Measurements from ENCODE around the gene UBQLN1. TPM values are rescaled to one million over a fixed set of nuclear protein-coding genes. Genes with fewer than 3 reads are reported as not detected.
A peak's percentile ranks its signal among the peaks of the same experiment; 100 is the strongest.

The UBQLN1 gene
- total RNA-seq, 2 experiments from 2014 or later, result 178 to 185 TPM

DNA sequence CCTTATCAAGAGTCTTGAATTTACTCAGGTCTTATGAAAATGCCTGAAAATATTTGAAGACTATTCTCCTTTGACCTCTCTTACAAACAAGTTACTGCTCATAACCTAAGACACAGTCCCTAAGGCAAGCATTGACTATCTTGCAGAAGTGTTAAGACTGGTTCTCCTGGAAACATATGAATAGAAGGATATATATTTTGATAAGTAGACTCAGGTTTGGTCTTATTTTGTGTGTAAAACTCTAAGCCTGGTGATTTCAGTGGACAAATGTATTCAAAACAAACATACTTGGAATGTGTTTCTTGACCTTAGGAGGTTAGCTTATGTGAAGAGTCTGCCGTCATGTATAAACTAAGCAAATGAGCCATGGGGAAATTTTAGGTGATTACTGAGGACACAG, 7.5 kb upstream of the UBQLN1 start:
- no peaks in the 10 kb centered on the region for H3K4me1 Mint-ChIP-seq (ENCODE audit: low read depth)
- no peaks in the 10 kb centered on the region for H3K36me3 ChIP-seq (ENCODE audit: insufficient read depth, low read length)
- no peak overlapping the region for H3K27ac ChIP-seq (ENCODE audit: low read depth in 1 of 2, low read length in 2 of 2)
- intact Hi-C loops (cut with DNase I, micrococcal nuclease), result no loop called here
- no peaks in the 10 kb centered on the region for H3K27me3 Mint-ChIP-seq
- POLR2A ChIA-PET, result no interaction called here
- CTCF ChIA-PET, result no interaction called here
- no peak overlapping the region for H3K4me3 Mint-ChIP-seq
- ATAC-seq (ENCODE audit: poor library complexity), result no peak
- TF ChIP-seq, protein P1, sequence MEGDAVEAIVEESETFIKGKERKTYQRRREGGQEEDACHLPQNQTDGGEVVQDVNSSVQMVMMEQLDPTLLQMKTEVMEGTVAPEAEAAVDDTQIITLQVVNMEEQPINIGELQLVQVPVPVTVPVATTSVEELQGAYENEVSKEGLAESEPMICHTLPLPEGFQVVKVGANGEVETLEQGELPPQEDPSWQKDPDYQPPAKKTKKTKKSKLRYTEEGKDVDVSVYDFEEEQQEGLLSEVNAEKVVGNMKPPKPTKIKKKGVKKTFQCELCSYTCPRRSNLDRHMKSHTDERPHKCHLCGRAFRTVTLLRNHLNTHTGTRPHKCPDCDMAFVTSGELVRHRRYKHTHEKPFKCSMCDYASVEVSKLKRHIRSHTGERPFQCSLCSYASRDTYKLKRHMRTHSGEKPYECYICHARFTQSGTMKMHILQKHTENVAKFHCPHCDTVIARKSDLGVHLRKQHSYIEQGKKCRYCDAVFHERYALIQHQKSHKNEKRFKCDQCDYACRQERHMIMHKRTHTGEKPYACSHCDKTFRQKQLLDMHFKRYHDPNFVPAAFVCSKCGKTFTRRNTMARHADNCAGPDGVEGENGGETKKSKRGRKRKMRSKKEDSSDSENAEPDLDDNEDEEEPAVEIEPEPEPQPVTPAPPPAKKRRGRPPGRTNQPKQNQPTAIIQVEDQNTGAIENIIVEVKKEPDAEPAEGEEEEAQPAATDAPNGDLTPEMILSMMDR (IDR thresholded peaks at IDR 0.05), result no peak
- no peak overlapping the region for H3K4me3 ChIP-seq (ENCODE audit: low read length)
- no peaks in the 10 kb centered on the region for H3K9me3 ChIP-seq (ENCODE audit: control insufficient read depth in 1 of 2, insufficient read depth in 1 of 2, low read length in 2 of 2)
- no peaks in the 10 kb centered on the region for H3K36me3 Mint-ChIP-seq (ENCODE audit: low read depth)
- H3K4me1 ChIP-seq (ENCODE audit: insufficient read depth, low read length), result no peaks in the 10 kb centered on the region
- no peaks in the 10 kb centered on the region for H3K27me3 ChIP-seq (ENCODE audit: control insufficient read depth in 1 of 2, insufficient read depth in 2 of 2, low read length in 2 of 2)
- DNase-seq, result no peak
- H3K27ac Mint-ChIP-seq, result no peak overlapping the region
- no peaks in the 10 kb centered on the region for H3K9me3 Mint-ChIP-seq

DNA sequence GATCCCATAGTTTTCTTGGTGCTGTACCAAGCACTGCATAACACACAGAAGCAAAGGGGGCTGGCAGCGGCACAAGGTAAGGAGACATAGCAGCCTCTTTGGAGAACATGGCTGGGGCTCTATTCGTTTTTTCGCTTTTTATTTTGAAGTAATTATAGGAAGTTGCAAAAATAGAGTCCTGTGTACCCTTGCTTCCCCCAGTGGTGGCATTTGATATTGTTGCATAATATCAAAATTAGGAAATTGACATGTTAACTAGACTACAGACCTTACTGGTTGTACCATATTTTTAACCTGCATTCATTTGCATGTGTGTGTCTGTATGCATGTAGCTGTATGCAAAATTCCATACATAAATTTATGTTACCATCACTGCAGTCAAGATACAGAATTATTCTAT, 6.6 kb upstream of the UBQLN1 start:
- H3K36me3 ChIP-seq (ENCODE audit: insufficient read depth, low read length), result no peaks in the 10 kb centered on the region
- H3K4me3 Mint-ChIP-seq, result no peak overlapping the region
- CTCF ChIA-PET, result no interaction called here
- H3K9me3 Mint-ChIP-seq, result no peaks in the 10 kb centered on the region
- H3K4me1 Mint-ChIP-seq (ENCODE audit: low read depth), result peaks cover 4% of the 10 kb centered on the region
- no peak overlapping the region for H3K27ac ChIP-seq (ENCODE audit: low read depth in 1 of 2, low read length in 2 of 2)
- POLR2A ChIA-PET, result no interaction called here
- H3K36me3 Mint-ChIP-seq (ENCODE audit: low read depth), result no peaks in the 10 kb centered on the region
- no peaks in the 10 kb centered on the region for H3K9me3 ChIP-seq (ENCODE audit: control insufficient read depth in 1 of 2, insufficient read depth in 1 of 2, low read length in 2 of 2)
- TF ChIP-seq, protein P1 (IDR thresholded peaks at IDR 0.05), result peak; percentile 53
- DNase-seq, result peak in 3 of 14 experiments; percentile 19 to 42 (median 40)
- intact Hi-C loops (cut with DNase I, micrococcal nuclease), result loop anchor here in 1 of 2 experiments (5.0 kb wide), 1 partner anchor 67 kb away; no protein-coding TSS in a partner anchor
- no peaks in the 10 kb centered on the region for H3K4me1 ChIP-seq (ENCODE audit: insufficient read depth, low read length)
- no peak overlapping the region for H3K27ac Mint-ChIP-seq
- ATAC-seq (ENCODE audit: poor library complexity), result peak; percentile 49
- no peaks in the 10 kb centered on the region for H3K27me3 Mint-ChIP-seq
- no peak overlapping the region for H3K4me3 ChIP-seq (ENCODE audit: low read length)
- H3K27me3 ChIP-seq (ENCODE audit: control insufficient read depth in 1 of 2, insufficient read depth in 2 of 2, low read length in 2 of 2), result no peaks in the 10 kb centered on the region

DNA sequence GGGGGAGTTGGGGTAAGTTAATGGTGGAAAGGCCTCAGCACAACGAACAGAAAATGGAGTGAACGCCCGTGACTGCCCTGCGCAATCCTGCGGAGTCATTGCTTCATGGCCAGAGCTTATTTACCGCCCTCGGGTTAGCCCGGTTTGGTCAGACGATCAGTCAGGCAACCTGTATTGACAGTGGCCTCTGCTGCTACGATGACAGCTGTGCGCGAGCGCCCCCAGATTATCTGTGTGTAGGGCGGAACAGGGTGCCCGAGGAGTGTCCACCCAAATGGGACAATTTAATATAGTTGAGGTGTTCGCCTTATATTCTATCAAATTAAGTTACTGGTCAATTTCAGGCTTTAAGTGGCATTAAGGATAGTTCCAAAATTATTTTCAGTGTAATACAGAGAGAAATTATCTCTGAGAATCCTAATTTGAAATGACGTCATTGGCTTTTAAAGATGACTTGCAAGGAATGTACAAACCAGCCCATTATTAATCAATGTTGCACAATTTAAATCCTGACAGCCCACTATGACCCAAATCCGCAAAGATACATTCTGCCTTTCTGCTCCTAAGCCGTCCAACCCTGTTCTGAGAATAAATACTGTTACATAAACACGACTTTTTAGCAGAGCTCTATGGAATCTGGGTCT, 879 bp upstream of the UBQLN1 start:
- Mint-ChIP-seq H3K36me3 (ENCODE audit: low read depth) (peaks cover 32% of the 10 kb centered on the region), H3K4me1 (ENCODE audit: low read depth) (peaks cover 46% of the 10 kb centered on the region), H3K9me3 (no peaks in the 10 kb centered on the region), H3K27me3 (no peaks in the 10 kb centered on the region), H3K4me3 (peak overlapping the region; percentile 90), H3K27ac (peak overlapping the region; percentile 94)
- POLR2A ChIA-PET, result interaction anchor here (0.6 to 3.5 kb wide), 27 partner anchors 7 to 587 kb away, joined by 3 to 61 read pairs (median 6); partner anchors contain the start of genes HNRNPK, IDNK, KIF27 and RMI1
- DNase-seq (peak in 13 of 14 experiments; percentile 7 to 81 (median 41)), ATAC-seq (ENCODE audit: poor library complexity) (no peak)
- Histone ChIP-seq H3K4me1 (ENCODE audit: insufficient read depth, low read length) (peaks cover 14% of the 10 kb centered on the region), H3K9me3 (ENCODE audit: control insufficient read depth in 1 of 2, insufficient read depth in 1 of 2, low read length in 2 of 2) (no peaks in the 10 kb centered on the region), H3K4me3 (ENCODE audit: low read length) (peak overlapping the region; percentile 92), H3K27me3 (ENCODE audit: control insufficient read depth in 1 of 2, insufficient read depth in 2 of 2, low read length in 2 of 2) (no peaks in the 10 kb centered on the region), H3K36me3 (ENCODE audit: insufficient read depth, low read length) (no peaks in the 10 kb centered on the region), H3K27ac (ENCODE audit: low read depth in 1 of 2, low read length in 2 of 2) (peak overlapping the region; percentile 96 to 98)
- CTCF ChIA-PET, result interaction anchor here (0.8 to 2.2 kb wide), 6 partner anchors 9 to 212 kb away, joined by 3 to 7 read pairs (median 6); partner anchors contain the start of genes IDNK and KIF27
- intact Hi-C loops (cut with DNase I, micrococcal nuclease), result loop anchor here (1.0 to 10.0 kb wide), 6 partner anchors 41 to 276 kb away; partner anchors contain the start of genes GKAP1 (in 1 of the 2), HNRNPK (in 1 of the 2), IDNK (in 1 of the 2) and KIF27 (in 1 of the 2)
- TF ChIP-seq, protein P1 (IDR thresholded peaks at IDR 0.05), result no peak

Data from CD4-positive, alpha-beta T cell (primary cell).